CD14-positive monocyte (primary cell): Measurements from ENCODE around the gene SEMA3C. TPM values are rescaled to one million over a fixed set of nuclear protein-coding genes. Genes with fewer than 3 reads are reported as not detected.

Source experiments
- DNase-seq, 3 donors: peaks; one replicate each; pipeline ENCODE4 v3.0.0-alpha.2; 2011 to 2022
- H2AFZ ChIP-seq: 2 replicates; pipeline ENCODE4 v1.6.0; 2012; ENCODE audit warnings: mild to moderate bottlenecking, low read depth, low read length, inconsistent platforms; ENCODE audit not compliant: insufficient read depth, poor library complexity, severe bottlenecking
- H3K27ac ChIP-seq, 2 donors: 1 replicate in 1 of 2; 2 replicates in 1 of 2; pipeline ENCODE4 v1.5.1; 2012 to 2013; ENCODE audit warnings: low read length in 2 of 2, control low read depth in 1 of 2, inconsistent platforms in 1 of 2, low read depth in 1 of 2, mild to moderate bottlenecking in 1 of 2
- H3K27me3 ChIP-seq, 2 donors: one replicate each; pipeline versions ENCODE4 v1.6.0 to v1.6.1; 2011 to 2013; ENCODE audit warnings: low read length in 2 of 2; ENCODE audit not compliant: control insufficient read depth in 2 of 2, insufficient read depth in 2 of 2
- H3K36me3 ChIP-seq, 2 donors: replicated peaks in 1 of 2; 1 replicate in 1 of 2; 2 replicates in 1 of 2; pipeline versions ENCODE4 v1.5.1 to v1.6.1; 2012 to 2013; ENCODE audit warnings: low read length in 2 of 2, control low read depth in 1 of 2, inconsistent platforms in 1 of 2, mild to moderate bottlenecking in 1 of 2; ENCODE audit not compliant: insufficient read depth in 2 of 2, control insufficient read depth in 1 of 2
- H3K4me1 ChIP-seq, 2 donors: 1 replicate in 1 of 2; 2 replicates in 1 of 2; pipeline versions ENCODE4 v1.5.1 to v1.6.1; 2012 to 2013; ENCODE audit warnings: low read length in 2 of 2, control low read depth in 1 of 2, inconsistent platforms in 1 of 2, mild to moderate bottlenecking in 1 of 2, moderate library complexity in 1 of 2; ENCODE audit not compliant: insufficient read depth in 2 of 2, control insufficient read depth in 1 of 2
- H3K4me2 ChIP-seq: replicated peaks from 2 replicates; pipeline ENCODE3; 2012; ENCODE audit warnings: low read length, moderate library complexity, mild to moderate bottlenecking; ENCODE audit not compliant: poor library complexity, severe bottlenecking; ENCODE audit errors: extremely low read depth
- H3K4me3 ChIP-seq, 3 experiments: fragments of 200-600 bp in 1 of 3; sonication (generic) in 1 of 3; replicated peaks in 1 of 3; 1 replicate in 2 of 3; 2 replicates in 1 of 3; pipeline ENCODE4 v1.5.1; 2011 to 2013; ENCODE audit warnings: low read length in 3 of 3, mild to moderate bottlenecking in 3 of 3, control low read depth in 2 of 3, low read depth in 2 of 3, inconsistent platforms in 1 of 3, moderate library complexity in 1 of 3
- H3K79me2 ChIP-seq: 2 replicates; pipeline ENCODE4 v1.6.0; 2012; ENCODE audit warnings: mild to moderate bottlenecking, control low read depth, inconsistent platforms, low read length, moderate library complexity; ENCODE audit not compliant: insufficient read depth
- H3K9ac ChIP-seq: 2 replicates; pipeline ENCODE4 v1.6.0; 2017; ENCODE audit warnings: low read length, mild to moderate bottlenecking; ENCODE audit not compliant: insufficient read depth, poor library complexity, severe bottlenecking
- H3K9me3 ChIP-seq, 2 donors: replicated peaks in 1 of 2; 1 replicate in 1 of 2; 2 replicates in 1 of 2; pipeline versions ENCODE4 v1.5.1 to v1.6.1; 2012 to 2013; ENCODE audit warnings: low read length in 2 of 2, control low read depth in 1 of 2; ENCODE audit not compliant: control insufficient read depth in 1 of 2, insufficient read depth in 1 of 2
- H4K20me1 ChIP-seq: 2 replicates; pipeline ENCODE4 v1.6.0; 2012; ENCODE audit warnings: mild to moderate bottlenecking, low read length, control low read depth, moderate library complexity; ENCODE audit not compliant: insufficient read depth
- H3K27ac Mint-ChIP-seq, 7 donors: one replicate each; pipeline ENCODE4 v1.8.0; 2020; ENCODE audit warnings: mild to moderate bottlenecking in 7 of 7, mixed read lengths in 7 of 7, moderate library complexity in 6 of 7, inconsistent platforms in 2 of 7
- H3K27me3 Mint-ChIP-seq, 3 donors: one replicate each; pipeline ENCODE4 v1.8.0; 2021 to 2022; ENCODE audit warnings: low read depth in 3 of 3, mild to moderate bottlenecking in 3 of 3, mixed read lengths in 3 of 3, moderate library complexity in 3 of 3, inconsistent platforms in 1 of 3
- H3K36me3 Mint-ChIP-seq, 2 donors: one replicate each; pipeline ENCODE4 v1.8.0; 2020; ENCODE audit warnings: mixed read lengths in 2 of 2, inconsistent platforms in 1 of 2, mild to moderate bottlenecking in 1 of 2
- H3K4me1 Mint-ChIP-seq: one replicate; pipeline ENCODE4 v1.8.0; 2020; ENCODE audit warnings: mild to moderate bottlenecking, mixed read lengths
- H3K4me3 Mint-ChIP-seq, 2 donors: one replicate each; pipeline ENCODE4 v1.8.0; 2020; ENCODE audit warnings: mild to moderate bottlenecking in 2 of 2, mixed read lengths in 2 of 2, moderate library complexity in 1 of 2
- H3K9me3 Mint-ChIP-seq, 7 donors: one replicate each; pipeline ENCODE4 v1.8.0; 2020 to 2022; ENCODE audit warnings: mixed read lengths in 7 of 7, mild to moderate bottlenecking in 6 of 7, moderate library complexity in 6 of 7, inconsistent platforms in 2 of 7
- WGBS: methylation state at CpG from one replicate; pipeline ENCODE4 v1.1.5; 2013; ENCODE audit warnings: missing lambda C conversion rate; ENCODE audit not compliant: insufficient coverage; 5-methylcytosine and 5-hydroxymethylcytosine counted together
- intact Hi-C, 2 donors: fragments of 100-400 bp; cut with micrococcal nuclease; formaldehyde crosslinking; loops; one replicate each; pipeline versions ENCODE4 v1.15.0 to v1.15.1; 2023
- polyA plus RNA-seq, 3 donors: library from polyadenylated mRNA; depleted of rRNA in 1 of 3; unstranded in 2 of 3; stranded (reverse) in 1 of 3; fragments of 300-500 nt in 2 of 3; fragments of >200 nt in 1 of 3; fragmentation: Illumina TruSeq in 2 of 3; gene quantifications; 1 replicate in 2 of 3; 2 replicates in 1 of 3; pipeline ENCODE4 v1.2.3, GENCODE V29; 2012 to 2021
- TF ChIP-seq, protein P1 (sequence below): fragments of 200-600 bp; IDR thresholded peaks from one replicate; pipeline ENCODE4 v1.8.0; 2022; ENCODE audit warnings: antibody characterized with exemption, mild to moderate bottlenecking

Gene SEMA3C
- polyA plus RNA-seq, 3 donors, result 7.2 to 14.1 (median 13.7) TPM

DNA sequence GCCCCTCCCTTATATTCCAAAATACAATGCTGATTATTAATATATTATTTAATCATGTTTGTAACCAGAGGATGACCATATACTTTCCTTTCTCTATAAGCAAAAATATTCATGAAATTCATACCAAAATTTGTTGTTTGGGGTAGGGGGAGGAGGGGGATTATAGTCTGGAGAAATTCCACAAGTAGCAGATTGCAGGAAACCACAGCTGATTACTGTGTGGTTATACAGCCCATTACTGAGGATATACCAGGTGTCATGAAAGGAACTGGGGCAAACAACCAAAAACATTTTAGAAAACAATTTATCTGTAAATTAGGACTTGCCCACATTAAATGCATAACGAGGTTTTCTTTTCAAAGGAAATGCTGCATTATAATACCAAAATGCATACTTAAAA, 50.3 kb downstream of the SEMA3C start:
- Mint-ChIP-seq H3K27me3 (no peaks in the 10 kb centered on the region), H3K36me3 (no peaks in the 10 kb centered on the region), H3K9me3 (peaks cover 0 to 5% (median 0%) of the 10 kb centered on the region in 7 donors), H3K4me3 (no peak overlapping the region), H3K4me1 (no peaks in the 10 kb centered on the region), H3K27ac (no peak overlapping the region)
- Histone ChIP-seq H3K4me1 (no peaks in the 10 kb centered on the region), H3K27me3 (no peaks in the 10 kb centered on the region), H3K4me2 (no peak overlapping the region), H2AFZ (no peak overlapping the region), H4K20me1 (no peaks in the 10 kb centered on the region), H3K79me2 (no peaks in the 10 kb centered on the region), H3K27ac (no peak overlapping the region), H3K9me3 (no peaks in the 10 kb centered on the region), H3K9ac (no peak overlapping the region), H3K36me3 (no peaks in the 10 kb centered on the region), H3K4me3 (no peak overlapping the region)
- intact Hi-C loops, result no loop called here
- TF ChIP-seq, protein P1, sequence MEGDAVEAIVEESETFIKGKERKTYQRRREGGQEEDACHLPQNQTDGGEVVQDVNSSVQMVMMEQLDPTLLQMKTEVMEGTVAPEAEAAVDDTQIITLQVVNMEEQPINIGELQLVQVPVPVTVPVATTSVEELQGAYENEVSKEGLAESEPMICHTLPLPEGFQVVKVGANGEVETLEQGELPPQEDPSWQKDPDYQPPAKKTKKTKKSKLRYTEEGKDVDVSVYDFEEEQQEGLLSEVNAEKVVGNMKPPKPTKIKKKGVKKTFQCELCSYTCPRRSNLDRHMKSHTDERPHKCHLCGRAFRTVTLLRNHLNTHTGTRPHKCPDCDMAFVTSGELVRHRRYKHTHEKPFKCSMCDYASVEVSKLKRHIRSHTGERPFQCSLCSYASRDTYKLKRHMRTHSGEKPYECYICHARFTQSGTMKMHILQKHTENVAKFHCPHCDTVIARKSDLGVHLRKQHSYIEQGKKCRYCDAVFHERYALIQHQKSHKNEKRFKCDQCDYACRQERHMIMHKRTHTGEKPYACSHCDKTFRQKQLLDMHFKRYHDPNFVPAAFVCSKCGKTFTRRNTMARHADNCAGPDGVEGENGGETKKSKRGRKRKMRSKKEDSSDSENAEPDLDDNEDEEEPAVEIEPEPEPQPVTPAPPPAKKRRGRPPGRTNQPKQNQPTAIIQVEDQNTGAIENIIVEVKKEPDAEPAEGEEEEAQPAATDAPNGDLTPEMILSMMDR, result no peak
- DNase-seq, result no peak
- no CpG with 5 or more reads among the region's 1 CpG for WGBS

- H3K4me3 ChIP-seq, result no peak overlapping the region
- Mint-ChIP-seq H3K27ac (no peak overlapping the region), H3K4me3 (no peak overlapping the region), H3K36me3 (peaks cover 12 to 15% of the 10 kb centered on the region in 2 donors), H3K27me3 (no peaks in the 10 kb centered on the region), H3K9me3 (peaks cover 0 to 8% (median 2%) of the 10 kb centered on the region in 7 donors), H3K4me1 (peaks cover 12% of the 10 kb centered on the region)
- no peak overlapping the region for H2AFZ ChIP-seq
- no peaks in the 10 kb centered on the region for H3K9me3 ChIP-seq
- H3K4me1 ChIP-seq, result peaks cover 3 to 9% of the 10 kb centered on the region in 2 donors
- H4K20me1 ChIP-seq, result no peaks in the 10 kb centered on the region
- no peak overlapping the region for H3K9ac ChIP-seq
- intact Hi-C loops, result no loop called here
- H3K36me3 ChIP-seq, result no peaks in the 10 kb centered on the region
- no CpG with 5 or more reads among the region's 4 CpGs for WGBS
- DNase-seq, result no peak
- no peak overlapping the region for H3K27ac ChIP-seq
- no peaks in the 10 kb centered on the region for H3K79me2 ChIP-seq
- TF ChIP-seq, protein P1, result no peak
- no peak overlapping the region for H3K4me2 ChIP-seq
- no peaks in the 10 kb centered on the region for H3K27me3 ChIP-seq
Observed at GRCh38 chr7:80860554-80860953, 58.3 kb downstream of the SEMA3C start.
